Thyroid gland (tissue), 4 donors: ENCODE data around the gene COL12A1.

Source experiments
- CTCF ChIP-seq, 6 experiments: fragments of 200-600 bp in 3 of 6; fragments of 450-650 bp in 3 of 6; sonication (generic) in 3 of 6; IDR thresholded peaks; one replicate each; pipeline ENCODE4 v1.5.1; 2016 to 2019; ENCODE audit warnings: antibody characterized with exemption in 6 of 6, mild to moderate bottlenecking in 2 of 6, inconsistent platforms in 1 of 6, moderate library complexity in 1 of 6
- POLR2A ChIP-seq, 2 donors: fragments of 450-650 bp; IDR thresholded peaks; one replicate each; pipeline ENCODE4 v1.6.1; 2017; ENCODE audit warnings: antibody characterized with exemption in 2 of 2, mild to moderate bottlenecking in 2 of 2, moderate library complexity in 1 of 2

GRCh38 chr6:75170691-75171560 is 34.9 kb downstream of the COL12A1 start:
- TF ChIP-seq CTCF (IDR thresholded peaks at IDR 0.05), result no peak
- TF ChIP-seq POLR2A (IDR thresholded peaks at IDR 0.05), result no peak
